Glutamatergic neuron (in vitro differentiated cells): ENCODE results near the gene PTPRT. TPM values are rescaled to one million over a fixed set of nuclear protein-coding genes. Genes with fewer than 3 reads are reported as not detected.

Source experiments
- DNase-seq: peaks from one replicate; pipeline ENCODE4 v3.0.0; 2022
- H3K27ac Mint-ChIP-seq: one replicate; pipeline ENCODE4 v1.8.0; 2020; ENCODE audit warnings: mild to moderate bottlenecking, mixed read lengths, inconsistent platforms; ENCODE audit not compliant: unreplicated experiment
- H3K27me3 Mint-ChIP-seq: one replicate; pipeline ENCODE4 v1.8.0; 2020; ENCODE audit warnings: mild to moderate bottlenecking, moderate library complexity, mixed read lengths, inconsistent platforms; ENCODE audit not compliant: unreplicated experiment
- H3K36me3 Mint-ChIP-seq: one replicate; pipeline ENCODE4 v1.8.0; 2020; ENCODE audit warnings: mild to moderate bottlenecking, mixed read lengths, inconsistent platforms; ENCODE audit not compliant: unreplicated experiment
- H3K4me1 Mint-ChIP-seq: one replicate; pipeline ENCODE4 v1.8.0; 2020; ENCODE audit warnings: mild to moderate bottlenecking, low read depth, mixed read lengths, inconsistent platforms; ENCODE audit not compliant: unreplicated experiment
- H3K4me3 Mint-ChIP-seq: one replicate; pipeline ENCODE4 v1.8.0; 2020; ENCODE audit warnings: mild to moderate bottlenecking, mixed read lengths, inconsistent platforms; ENCODE audit not compliant: unreplicated experiment
- H3K9me3 Mint-ChIP-seq: one replicate; pipeline ENCODE4 v1.8.0; 2020; ENCODE audit warnings: mild to moderate bottlenecking, moderate library complexity, mixed read lengths, inconsistent platforms; ENCODE audit not compliant: unreplicated experiment
- CTCF ChIP-seq: fragments of 200-600 bp; sonication (generic); IDR thresholded peaks from one replicate; pipeline ENCODE4 v1.5.0; 2021; ENCODE audit not compliant: partially characterized antibody, unreplicated experiment
- total RNA-seq: library from RNA; stranded (reverse); fragmentation: NEBNext Ultra II Directional; extraction: Animal tissue kit (Norgen Biotek cat#: 25700); gene quantifications from one replicate; pipeline ENCODE4 v1.2.1, GENCODE V29; 2021; ENCODE audit not compliant: unreplicated experiment

Gene PTPRT
- total RNA-seq, 1 donor from 2014 or later, result 1.9 TPM

- H3K9me3 Mint-ChIP-seq, result peaks cover 1% of the 10 kb centered on the region
Observed at GRCh38 chr20:42749556-42749955, 440.1 kb downstream of the PTPRT start.

GRCh38 chr20:42747765-42748411 lies 441.8 kb downstream of the PTPRT start:
- Mint-ChIP-seq H3K9me3 (peaks cover 1% of the 10 kb centered on the region), H3K27me3 (peaks cover 2% of the 10 kb centered on the region), H3K27ac (no peak overlapping the region), H3K4me1 (no peaks in the 10 kb centered on the region), H3K36me3 (no peaks in the 10 kb centered on the region), H3K4me3 (no peak overlapping the region)
- no peak for DNase-seq
- no peak for TF ChIP-seq CTCF

More at GRCh38 chr20:42749556-42749955, 440.1 kb downstream of the PTPRT start:
- H3K27ac Mint-ChIP-seq, result no peak overlapping the region
- no peaks in the 10 kb centered on the region for H3K36me3 Mint-ChIP-seq
- no peak for DNase-seq
- H3K4me1 Mint-ChIP-seq, result no peaks in the 10 kb centered on the region
- TF ChIP-seq CTCF, result no peak
- H3K27me3 Mint-ChIP-seq, result peaks cover 2% of the 10 kb centered on the region
- no peak overlapping the region for H3K4me3 Mint-ChIP-seq

- Mint-ChIP-seq H3K27me3 (peaks cover 2% of the 10 kb centered on the region), H3K9me3 (peaks cover 1% of the 10 kb centered on the region), H3K27ac (no peak overlapping the region), H3K4me1 (no peaks in the 10 kb centered on the region), H3K4me3 (no peak overlapping the region), H3K36me3 (no peaks in the 10 kb centered on the region)
- DNase-seq, result no peak
- no peak for TF ChIP-seq CTCF
Observed at GRCh38 chr20:42744756-42745465, 444.8 kb downstream of the PTPRT start.

GRCh38 chr20:42742926-42743325 lies 446.8 kb downstream of the PTPRT start:
- no peak for DNase-seq
- Mint-ChIP-seq H3K27ac (no peak overlapping the region), H3K9me3 (peaks cover 3% of the 10 kb centered on the region)

More at GRCh38 chr20:42742926-42743325, 446.8 kb downstream of the PTPRT start:
- peaks cover 2% of the 10 kb centered on the region for H3K27me3 Mint-ChIP-seq
- no peak overlapping the region for H3K4me3 Mint-ChIP-seq
- H3K36me3 Mint-ChIP-seq, result no peaks in the 10 kb centered on the region
- no peak for TF ChIP-seq CTCF
- H3K4me1 Mint-ChIP-seq, result no peaks in the 10 kb centered on the region
